GM12873 (cell line): ENCODE results near the gene AFAP1L1.

Source experiments
- CTCF ChIP-seq: IDR thresholded peaks from 2 replicates; pipeline ENCODE4 v1.5.1; 2012; ENCODE audit warnings: low read depth, mild to moderate bottlenecking, moderate library complexity, low read length, control low read depth; ENCODE audit not compliant: insufficient read depth; ENCODE audit errors: missing control alignments

AFAP1L1 gene

DNA sequence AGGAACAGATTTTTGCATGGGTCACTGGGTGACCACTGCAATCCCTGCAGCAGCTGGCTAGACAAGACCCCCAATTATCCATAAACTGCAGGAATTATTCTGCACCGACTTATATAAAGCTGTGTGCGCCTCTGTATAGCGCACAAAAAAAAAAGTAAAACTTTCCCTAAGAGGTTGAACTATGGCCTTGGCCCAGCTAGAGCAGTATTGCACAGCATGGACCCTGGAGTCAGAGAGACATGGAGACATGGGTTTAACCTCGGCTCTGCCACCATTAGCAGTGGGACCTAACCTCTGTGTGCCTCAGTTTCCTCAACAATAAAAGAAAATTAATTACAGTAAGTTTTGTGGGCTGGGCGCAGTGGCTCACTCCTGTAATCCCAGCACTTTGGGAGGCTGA, 56.5 kb downstream of the AFAP1L1 start:
- TF ChIP-seq CTCF = no peak

DNA sequence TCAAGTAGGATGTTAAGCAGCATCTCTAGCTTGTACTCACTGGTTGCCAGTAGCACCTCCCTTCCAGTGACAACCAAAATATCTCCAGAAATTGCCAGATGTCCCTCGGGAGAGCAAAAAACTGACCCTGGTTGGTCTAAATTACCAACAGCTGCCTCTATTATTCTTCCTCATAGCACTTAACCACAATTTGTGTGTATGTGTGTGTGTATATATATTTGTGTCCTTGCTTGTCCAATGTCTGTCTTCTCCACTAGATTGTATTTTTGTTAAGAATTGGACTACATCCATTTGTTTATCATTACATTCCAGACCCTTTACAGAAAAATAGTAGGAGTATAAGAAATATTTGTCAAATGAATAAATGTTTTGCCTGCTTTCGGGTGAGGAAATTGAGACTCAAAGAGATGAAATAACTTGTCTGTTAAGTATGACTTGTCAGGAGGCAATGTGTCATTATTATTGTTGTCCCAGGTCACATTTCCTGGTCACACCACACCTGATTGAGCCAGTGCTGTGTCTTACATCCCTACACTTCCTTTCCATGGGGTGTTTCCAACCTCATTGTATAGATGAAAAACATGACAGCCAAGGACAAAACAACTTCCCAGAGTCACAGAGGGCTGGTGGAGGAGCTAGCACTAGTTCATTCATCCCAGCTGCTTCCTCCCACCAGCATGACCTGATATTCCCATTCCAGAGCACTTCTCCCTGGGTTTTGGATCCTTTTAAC, 62.2 kb downstream of the AFAP1L1 start:
- no peak for TF ChIP-seq CTCF

DNA sequence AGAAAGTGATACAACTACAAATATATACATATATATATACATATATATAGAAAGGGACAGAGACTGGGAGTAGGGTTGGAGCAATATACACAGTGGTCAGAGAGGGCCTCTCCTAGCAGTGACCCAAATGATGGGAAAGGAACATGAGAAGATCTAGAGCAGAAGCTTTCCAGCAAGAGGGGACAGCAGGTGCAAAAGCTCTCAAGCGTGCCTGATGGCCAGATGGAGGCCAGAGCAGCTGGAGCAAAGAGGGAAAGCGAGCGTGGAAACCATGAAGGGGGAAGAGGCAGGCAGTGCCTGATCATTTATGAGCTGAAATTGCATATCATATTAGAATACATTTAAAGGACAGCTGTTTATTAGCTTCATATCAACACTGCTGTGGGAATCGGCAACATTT, 66.1 kb downstream of the AFAP1L1 start:
- no peak for TF ChIP-seq CTCF

GRCh38 chr5:149338364-149338763, 66.7 kb downstream of the AFAP1L1 start:
- no peak for TF ChIP-seq CTCF

DNA sequence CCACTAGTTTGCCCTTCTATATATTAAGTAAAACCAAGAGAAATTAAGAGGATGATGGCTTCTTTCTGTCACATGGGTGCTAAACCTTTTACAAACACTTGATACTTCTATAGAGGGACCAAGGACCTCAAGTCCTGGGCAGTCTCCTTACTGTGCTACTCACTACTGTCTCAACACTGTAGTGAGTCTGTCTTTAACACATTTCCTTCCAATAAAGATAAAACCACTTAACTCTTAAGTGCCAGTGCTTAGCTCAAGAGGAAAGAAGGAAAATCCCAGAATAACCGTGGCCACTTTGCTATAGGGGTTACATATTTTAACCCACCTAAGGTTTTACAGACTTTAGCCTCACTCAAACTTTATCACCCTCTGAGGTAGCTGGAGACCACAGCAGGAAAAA, 69.3 kb downstream of the AFAP1L1 start:
- no peak for TF ChIP-seq CTCF

- no peak for TF ChIP-seq CTCF
Observed at GRCh38 chr5:149341876-149342275, 70.2 kb downstream of the AFAP1L1 start.

GRCh38 chr5:149344151-149344550, 72.5 kb downstream of the AFAP1L1 start:
- TF ChIP-seq CTCF = no peak
